Nephron (organoid): ENCODE results near the gene DGKI.

Source experiments
- H3K27ac Mint-ChIP-seq, 3 experiments: 2 replicates each; pipeline ENCODE4 v1.8.0; 2020; ENCODE audit warnings: mixed read lengths in 3 of 3, mild to moderate bottlenecking in 2 of 3, moderate library complexity in 1 of 3
- H3K27me3 Mint-ChIP-seq: 2 replicates; pipeline ENCODE4 v1.8.0; 2021; ENCODE audit warnings: low read depth, mild to moderate bottlenecking, moderate library complexity, mixed read lengths
- H3K36me3 Mint-ChIP-seq: 2 replicates; pipeline ENCODE4 v1.8.0; 2020; ENCODE audit warnings: low read depth, mixed read lengths
- H3K4me1 Mint-ChIP-seq: 2 replicates; pipeline ENCODE4 v1.8.0; 2020; ENCODE audit warnings: mixed read lengths
- H3K4me3 Mint-ChIP-seq, 3 experiments: 2 replicates each; pipeline ENCODE4 v1.8.0; 2020; ENCODE audit warnings: mild to moderate bottlenecking in 3 of 3, mixed read lengths in 3 of 3, moderate library complexity in 2 of 3
- H3K9me3 Mint-ChIP-seq: 2 replicates; pipeline ENCODE4 v1.8.0; 2020; ENCODE audit warnings: mixed read lengths
- CTCF ChIP-seq, 3 experiments: fragments of 200-600 bp; sonication (generic); IDR thresholded peaks; one replicate each; pipeline ENCODE4 v1.5.0; 2021; ENCODE audit warnings: antibody characterized with exemption in 3 of 3; ENCODE audit not compliant: unreplicated experiment in 3 of 3

DGKI gene

GRCh38 chr7:137751361-137752009 lies 95.3 kb downstream of the DGKI start:
- Mint-ChIP-seq H3K27ac (no peak overlapping the region), H3K4me3 (no peak overlapping the region), H3K36me3 (no peaks in the 10 kb centered on the region), H3K9me3 (no peaks in the 10 kb centered on the region), H3K27me3 (peaks cover 4% of the 10 kb centered on the region), H3K4me1 (peaks cover 13% of the 10 kb centered on the region)
- no peak for TF ChIP-seq CTCF (IDR thresholded peaks at IDR 0.05; ENCODE audit: unreplicated experiment in 3 of 3)

DNA sequence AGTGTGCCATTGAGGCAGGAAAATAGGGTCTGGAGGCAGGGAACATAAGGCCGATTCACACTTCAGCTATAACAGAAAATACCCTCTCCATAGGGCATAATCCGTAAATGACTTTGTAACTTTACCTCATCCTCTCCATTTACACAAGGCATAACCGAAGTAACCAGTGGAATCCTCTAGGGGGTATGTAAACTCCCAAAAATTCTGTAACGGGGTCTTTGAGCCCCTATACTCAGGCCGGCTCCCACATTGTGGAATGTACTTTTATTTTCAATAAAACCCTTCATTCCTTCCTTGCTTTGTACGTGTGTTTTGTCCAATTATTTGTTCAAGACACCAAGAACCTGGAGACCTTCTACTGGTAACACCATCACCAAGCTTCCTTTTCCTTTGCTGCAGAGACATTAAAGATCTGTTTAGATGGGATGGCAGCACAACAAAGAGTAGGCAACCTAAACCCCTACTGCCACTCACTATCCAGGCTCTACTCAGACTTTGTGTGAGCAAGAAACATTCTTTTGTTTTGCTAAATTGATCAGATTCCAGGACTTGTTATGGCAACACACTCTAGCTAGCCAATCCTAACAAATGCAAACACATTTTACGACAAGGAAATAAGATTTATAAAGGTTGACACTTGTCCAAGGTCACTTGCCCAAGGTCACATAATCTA lies 99.3 kb downstream of the DGKI start:
- no peaks in the 10 kb centered on the region for H3K27me3 Mint-ChIP-seq
- no peaks in the 10 kb centered on the region for H3K4me1 Mint-ChIP-seq
- H3K36me3 Mint-ChIP-seq, result no peaks in the 10 kb centered on the region
- H3K9me3 Mint-ChIP-seq, result peaks cover 7% of the 10 kb centered on the region
- TF ChIP-seq CTCF (IDR thresholded peaks at IDR 0.05; ENCODE audit: unreplicated experiment in 3 of 3), result no peak
- H3K27ac Mint-ChIP-seq, result no peak overlapping the region
- no peak overlapping the region for H3K4me3 Mint-ChIP-seq

GRCh38 chr7:137743021-137743420 lies 103.8 kb downstream of the DGKI start:
- H3K4me1 Mint-ChIP-seq, result no peaks in the 10 kb centered on the region
- no peaks in the 10 kb centered on the region for H3K27me3 Mint-ChIP-seq
- peaks cover 7% of the 10 kb centered on the region for H3K9me3 Mint-ChIP-seq
- H3K36me3 Mint-ChIP-seq, result no peaks in the 10 kb centered on the region
- no peak for TF ChIP-seq CTCF (IDR thresholded peaks at IDR 0.05; ENCODE audit: unreplicated experiment in 3 of 3)
- H3K27ac Mint-ChIP-seq, result no peak overlapping the region
- H3K4me3 Mint-ChIP-seq, result no peak overlapping the region

- no peaks in the 10 kb centered on the region for H3K4me1 Mint-ChIP-seq
Measured at GRCh38 chr7:137742051-137742450, 104.7 kb downstream of the DGKI start.

DNA sequence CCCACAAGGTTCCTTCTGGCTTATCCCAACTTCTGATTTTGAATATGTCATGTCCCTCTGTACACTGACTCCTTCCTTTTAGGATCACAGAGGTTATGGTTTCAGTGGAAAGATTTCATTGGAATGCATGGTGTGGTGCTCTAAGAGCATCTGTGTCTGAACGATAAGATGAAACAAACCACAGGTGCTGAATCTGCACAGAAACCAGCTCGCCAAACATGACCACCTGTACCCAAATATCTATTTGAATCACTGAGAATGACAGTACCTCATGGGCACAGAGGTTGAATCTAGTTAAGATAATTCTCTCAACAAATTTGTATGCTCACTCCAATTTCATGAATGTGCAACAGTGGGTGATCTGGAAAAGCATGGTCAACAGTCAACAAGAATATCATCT lies 105.3 kb downstream of the DGKI start:
- Mint-ChIP-seq H3K9me3 (peaks cover 7% of the 10 kb centered on the region), H3K4me1 (no peaks in the 10 kb centered on the region), H3K4me3 (no peak overlapping the region), H3K27ac (no peak overlapping the region), H3K27me3 (no peaks in the 10 kb centered on the region), H3K36me3 (no peaks in the 10 kb centered on the region)
- TF ChIP-seq CTCF (IDR thresholded peaks at IDR 0.05; ENCODE audit: unreplicated experiment in 3 of 3), result no peak

More at GRCh38 chr7:137742051-137742450, 104.7 kb downstream of the DGKI start:
- Mint-ChIP-seq H3K4me3 (no peak overlapping the region), H3K36me3 (no peaks in the 10 kb centered on the region), H3K27me3 (no peaks in the 10 kb centered on the region), H3K9me3 (peaks cover 7% of the 10 kb centered on the region), H3K27ac (no peak overlapping the region)
- TF ChIP-seq CTCF (IDR thresholded peaks at IDR 0.05; ENCODE audit: unreplicated experiment in 3 of 3), result no peak

DNA sequence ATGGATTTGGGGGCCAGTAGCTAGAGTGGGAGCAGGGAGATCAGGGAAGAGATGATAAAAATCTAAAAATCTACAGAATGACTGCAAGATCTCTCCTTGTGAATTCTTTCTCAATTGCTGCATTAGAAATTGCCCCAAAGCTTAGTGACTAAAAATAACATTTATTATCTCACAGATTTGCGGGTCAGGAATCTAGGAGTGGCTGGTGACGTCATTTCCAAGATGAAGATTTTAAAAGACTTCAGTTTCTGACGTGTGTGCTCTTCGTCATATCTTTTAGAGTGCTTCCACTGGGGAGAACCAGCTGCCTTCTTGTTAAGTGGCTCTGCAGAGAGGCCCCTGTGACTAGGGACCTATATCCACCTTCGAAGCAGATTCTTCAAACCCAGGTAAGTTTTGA lies 112.6 kb downstream of the DGKI start:
- no peaks in the 10 kb centered on the region for H3K9me3 Mint-ChIP-seq

More for the DNA sequence above, 112.6 kb downstream of the DGKI start:
- H3K27ac Mint-ChIP-seq, result no peak overlapping the region
- H3K27me3 Mint-ChIP-seq, result no peaks in the 10 kb centered on the region
- no peaks in the 10 kb centered on the region for H3K4me1 Mint-ChIP-seq
- H3K4me3 Mint-ChIP-seq, result no peak overlapping the region
- no peaks in the 10 kb centered on the region for H3K36me3 Mint-ChIP-seq
- TF ChIP-seq CTCF (IDR thresholded peaks at IDR 0.05; ENCODE audit: unreplicated experiment in 3 of 3), result no peak
